Measurements from ENCODE around the gene KCTD16. TPM values are rescaled to one million over a fixed set of nuclear protein-coding genes. Genes with fewer than 3 reads are reported as not detected.

The KCTD16 gene
- polyA plus RNA-seq, 3 donors: 2.1 to 2.9 (median 2.5) TPM

DNA sequence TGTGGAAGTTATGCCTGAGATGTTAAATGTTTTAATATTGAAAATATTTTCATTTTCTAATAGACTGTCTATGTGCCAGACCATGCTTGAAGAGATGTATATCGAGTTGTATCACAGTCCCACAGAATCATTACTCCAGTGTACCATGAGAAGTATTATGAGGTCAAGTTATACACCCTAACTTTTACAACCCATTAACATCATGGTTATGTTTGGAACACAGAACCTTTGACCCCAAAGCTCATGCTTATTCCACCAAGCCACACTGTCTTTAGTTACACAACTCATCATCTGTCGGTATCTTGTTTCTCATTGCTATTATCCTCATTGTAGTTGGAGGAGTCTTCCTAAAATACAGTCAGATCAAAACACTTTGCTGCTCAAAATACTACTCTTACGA, 248.0 kb downstream of the KCTD16 start:
- DNase-seq (ENCODE audit: extremely low read depth in 1 of 11, low read depth in 9 of 11, low spot score in 4 of 11): no peak

DNA sequence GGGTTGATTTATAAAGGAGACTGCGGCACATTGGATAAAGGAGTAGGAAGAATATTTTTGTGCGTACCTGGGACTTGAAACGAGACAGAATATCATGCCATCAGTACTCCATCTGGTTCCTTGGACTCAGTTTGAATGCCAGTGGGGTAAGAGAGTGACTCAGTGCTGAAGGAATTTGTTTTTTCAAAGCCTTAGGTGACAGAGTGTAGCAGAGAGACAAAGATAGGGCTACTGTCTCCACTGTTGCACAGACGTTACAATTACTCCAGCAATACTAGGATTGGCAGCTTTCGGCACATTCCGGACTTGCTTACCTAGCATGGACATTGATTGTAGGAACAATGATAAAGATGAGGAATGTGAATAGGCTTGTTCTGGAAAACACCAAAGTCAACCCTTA, 250.7 kb downstream of the KCTD16 start:
- DNase-seq (ENCODE audit: extremely low read depth in 1 of 11, low read depth in 9 of 11, low spot score in 4 of 11): no peak

DNA sequence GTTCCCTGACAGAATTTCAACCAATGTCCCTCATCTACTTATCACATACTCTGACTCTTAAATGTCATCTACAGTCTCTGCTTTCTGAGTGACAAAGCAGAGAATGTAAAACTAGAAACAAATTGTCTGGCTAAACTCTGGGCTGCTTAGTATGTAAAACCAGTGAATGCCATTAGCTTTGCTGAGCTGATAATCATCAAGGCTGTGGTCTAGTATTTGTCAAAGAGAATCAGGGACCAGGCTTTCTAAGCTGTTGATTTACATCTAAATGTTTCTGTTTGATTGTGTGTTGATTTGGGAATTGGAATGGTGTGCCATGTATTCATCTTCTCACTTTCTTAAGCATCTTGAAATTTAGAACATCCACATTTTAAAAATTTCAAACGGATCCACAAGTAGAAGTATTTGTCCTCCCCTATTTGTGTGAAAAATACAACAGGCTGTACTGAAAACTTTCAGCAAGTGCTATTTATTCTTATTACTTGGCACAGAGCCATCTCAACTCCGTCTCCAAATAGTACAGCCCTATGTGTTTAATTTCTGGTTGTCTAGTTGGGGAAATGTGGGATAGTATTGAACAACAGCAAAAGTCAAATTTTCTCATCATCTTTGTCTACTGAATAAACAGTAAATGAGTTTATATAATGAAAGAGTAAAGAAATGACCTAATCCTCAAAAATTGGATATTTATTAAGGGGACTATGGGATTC, 251.5 kb downstream of the KCTD16 start:
- no peak for DNase-seq (ENCODE audit: extremely low read depth in 1 of 11, low read depth in 9 of 11, low spot score in 4 of 11)

DNA sequence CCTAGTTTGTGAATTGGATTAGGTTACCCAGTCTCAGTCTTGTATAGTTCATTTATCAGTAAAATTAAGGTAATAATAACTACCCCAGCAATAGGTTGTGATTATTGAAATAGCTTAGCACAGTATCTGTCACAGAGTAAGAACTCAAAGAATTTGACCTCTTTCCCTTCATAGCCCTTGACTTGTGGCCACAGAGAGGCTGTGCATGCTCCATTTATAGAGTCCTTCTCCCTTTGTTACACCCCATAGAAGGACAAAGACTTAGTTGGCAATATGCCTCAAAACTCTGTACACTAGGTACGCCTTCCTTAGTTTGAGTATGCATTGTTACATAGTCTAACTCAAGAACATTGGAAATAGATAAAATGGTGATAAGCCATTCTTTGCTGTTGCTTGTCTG, 257.2 kb downstream of the KCTD16 start:
- DNase-seq (ENCODE audit: extremely low read depth in 1 of 11, low read depth in 9 of 11, low spot score in 4 of 11): no peak

DNA sequence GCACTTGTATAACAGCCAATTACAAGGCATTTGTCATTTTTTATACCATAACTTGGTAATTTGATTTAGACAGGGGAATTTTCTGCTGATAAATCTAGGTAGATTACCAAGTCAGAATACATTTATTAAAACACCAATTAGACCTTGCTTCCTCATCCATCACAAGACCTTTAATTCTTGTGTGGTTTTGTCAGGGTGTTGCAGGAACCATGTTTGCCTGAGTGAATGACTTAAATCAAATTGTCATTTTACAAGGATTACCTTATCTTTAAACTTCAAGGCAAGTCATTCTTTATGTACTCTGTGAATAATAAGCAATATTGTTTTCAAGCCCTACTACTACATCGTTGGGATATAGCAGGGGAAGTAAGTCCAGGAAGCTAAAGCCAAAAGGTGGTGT, 257.7 kb downstream of the KCTD16 start:
- DNase-seq (ENCODE audit: extremely low read depth in 1 of 11, low read depth in 9 of 11, low spot score in 4 of 11): no peak

DNA sequence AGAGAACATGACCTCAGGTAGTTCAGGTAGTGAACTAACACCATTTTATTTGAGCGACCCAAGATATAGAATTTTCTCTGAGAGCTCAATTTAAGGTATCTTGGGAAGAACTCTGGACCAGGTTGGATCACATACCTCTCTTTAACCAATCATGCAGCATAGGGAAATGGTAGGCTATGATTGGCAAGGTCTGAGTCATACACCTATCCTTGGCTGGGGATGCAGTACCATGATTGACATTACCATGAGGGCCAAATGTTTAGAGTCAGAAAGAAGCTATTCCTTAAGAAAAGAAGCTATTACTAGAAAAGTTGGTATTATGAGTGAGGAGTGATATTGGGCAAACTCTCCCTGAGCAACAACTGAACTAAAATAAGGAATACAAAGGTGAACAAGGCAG, 258.7 kb downstream of the KCTD16 start:
- DNase-seq (ENCODE audit: extremely low read depth in 1 of 11, low read depth in 9 of 11, low spot score in 4 of 11): no peak

DNA sequence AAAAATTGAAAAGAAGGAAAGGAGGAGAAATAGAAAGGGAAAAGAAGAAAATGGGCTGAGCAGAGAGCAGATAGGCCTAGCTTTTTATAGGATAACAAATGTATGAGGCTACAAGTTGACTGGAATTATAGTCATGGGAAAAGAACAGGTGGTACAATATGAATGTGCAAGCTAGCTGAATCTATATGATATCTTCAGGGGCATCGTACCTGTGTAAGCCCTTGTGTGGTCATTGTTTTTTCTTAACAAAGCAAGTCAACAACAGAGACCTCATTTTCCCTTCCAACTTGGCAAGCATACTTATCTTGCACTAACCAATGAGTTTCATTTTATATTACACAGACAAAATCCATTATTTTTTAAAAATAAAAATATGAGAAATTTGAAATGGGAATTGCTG, 259.2 kb downstream of the KCTD16 start:
- no peak for DNase-seq (ENCODE audit: extremely low read depth in 1 of 11, low read depth in 9 of 11, low spot score in 4 of 11)

DNA sequence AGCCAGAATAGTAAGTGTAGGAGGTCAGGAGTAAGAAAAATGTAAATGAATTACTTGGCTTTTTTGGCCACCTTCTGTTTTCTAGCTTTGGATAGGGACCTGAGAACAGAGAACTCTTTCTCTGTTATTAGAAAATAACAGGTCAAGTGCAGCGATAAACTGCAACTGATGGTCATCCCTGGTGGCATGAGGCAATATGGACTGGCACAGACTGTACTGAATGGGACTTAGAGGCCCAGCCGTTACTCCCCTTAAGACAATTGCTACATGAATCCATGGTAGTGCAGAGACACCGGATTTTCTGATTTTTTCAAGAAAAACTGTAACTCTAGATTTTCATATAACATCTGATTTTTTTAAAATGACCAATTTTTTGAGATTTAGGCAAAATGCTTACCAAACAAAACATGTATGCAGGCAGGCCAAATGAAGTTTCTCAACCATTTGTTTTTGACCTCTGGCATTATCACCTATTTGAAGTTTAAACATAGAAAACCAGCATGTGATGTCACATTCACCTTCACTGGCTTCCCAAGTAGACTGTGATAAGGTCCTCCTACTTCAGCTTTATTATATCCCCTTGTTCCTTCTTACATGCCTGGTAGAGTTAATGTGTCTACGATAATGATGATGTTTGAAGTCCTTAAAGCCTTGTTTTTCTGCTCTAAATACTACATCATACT, 262.6 kb downstream of the KCTD16 start:
- no peak for DNase-seq (ENCODE audit: extremely low read depth in 1 of 11, low read depth in 9 of 11, low spot score in 4 of 11)

DNA sequence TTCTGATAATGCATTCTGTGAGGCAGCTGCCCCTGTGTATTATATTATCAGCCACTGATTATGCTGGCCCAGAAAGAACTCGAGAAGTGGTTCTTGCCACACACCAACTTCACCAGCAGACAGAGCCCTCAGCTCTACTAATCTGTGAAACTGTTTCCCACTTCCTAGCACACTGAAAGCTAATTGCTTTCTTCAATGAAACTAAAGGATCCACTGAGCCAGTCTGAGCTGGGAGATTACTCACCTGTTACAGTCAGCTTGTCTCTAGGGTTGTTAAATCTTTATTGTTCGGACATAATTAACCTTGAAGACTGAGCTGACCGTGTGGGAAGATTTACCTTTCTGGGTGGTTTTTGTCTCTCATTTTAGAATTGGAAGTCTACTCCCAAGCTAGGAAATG, 263.2 kb downstream of the KCTD16 start:
- peak in 1 of 11 donors; percentile 3 for DNase-seq (ENCODE audit: extremely low read depth in 1 of 11, low read depth in 9 of 11, low spot score in 4 of 11)

DNA sequence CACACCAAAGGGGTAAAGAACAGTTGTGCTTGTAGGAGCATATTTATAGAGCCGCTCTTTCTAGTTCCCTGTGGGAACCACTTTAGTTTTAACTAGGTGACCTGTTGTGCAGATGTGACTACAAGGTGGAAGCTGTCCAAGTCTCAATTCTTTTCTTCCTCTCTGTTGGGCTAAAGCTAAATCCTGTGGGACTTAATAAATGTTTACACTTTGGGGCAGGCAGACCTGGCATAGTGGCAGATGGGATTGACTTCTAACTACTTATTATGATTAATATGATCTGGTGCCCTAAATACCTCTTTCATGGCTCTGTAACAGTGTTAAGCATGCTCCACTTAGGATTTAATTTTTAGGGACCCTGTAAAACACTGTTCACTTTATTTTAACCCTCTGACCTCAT, 265.3 kb downstream of the KCTD16 start:
- DNase-seq (ENCODE audit: extremely low read depth in 1 of 11, low read depth in 9 of 11, low spot score in 4 of 11): no peak

DNA sequence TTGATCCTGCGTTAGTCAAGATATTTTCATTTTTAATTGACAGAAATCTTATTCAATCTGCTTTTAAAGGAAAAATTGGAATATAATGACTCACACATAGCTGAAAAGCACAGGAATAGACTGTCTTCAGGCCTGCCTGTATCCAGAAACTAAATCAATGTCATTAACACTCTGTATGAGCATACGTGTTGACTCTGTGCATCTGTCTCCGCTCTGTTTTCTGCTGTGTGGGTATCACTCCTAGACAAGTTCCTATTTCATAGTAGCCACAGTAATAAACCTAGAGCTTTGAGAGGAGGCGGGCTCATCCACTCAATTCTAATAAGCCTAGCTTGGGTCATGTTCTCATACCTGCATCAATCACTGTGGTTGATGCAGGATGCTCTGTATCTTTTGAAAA, 267.6 kb downstream of the KCTD16 start:
- no peak for DNase-seq (ENCODE audit: extremely low read depth in 1 of 11, low read depth in 9 of 11, low spot score in 4 of 11)

DNA sequence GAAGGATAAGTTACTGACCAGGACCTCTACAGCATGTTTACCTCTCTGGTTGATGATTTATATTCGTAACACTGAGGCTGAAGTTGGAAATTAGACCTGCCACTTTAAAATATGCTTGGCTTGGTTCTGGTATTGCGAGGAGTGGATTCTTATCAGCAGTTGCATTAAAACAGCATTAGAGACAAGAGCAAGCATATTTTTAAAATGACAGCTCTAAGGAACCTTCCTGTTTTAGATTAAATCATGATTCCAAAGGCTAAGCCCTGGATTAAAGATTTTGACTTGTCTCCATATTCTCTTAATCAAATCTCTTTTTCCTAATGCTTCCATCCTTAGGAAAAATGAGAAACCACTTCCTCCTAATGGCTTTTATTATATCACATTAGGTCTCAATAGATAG, 277.8 kb downstream of the KCTD16 start:
- DNase-seq (ENCODE audit: extremely low read depth in 1 of 11, low read depth in 9 of 11, low spot score in 4 of 11): no peak

DNA sequence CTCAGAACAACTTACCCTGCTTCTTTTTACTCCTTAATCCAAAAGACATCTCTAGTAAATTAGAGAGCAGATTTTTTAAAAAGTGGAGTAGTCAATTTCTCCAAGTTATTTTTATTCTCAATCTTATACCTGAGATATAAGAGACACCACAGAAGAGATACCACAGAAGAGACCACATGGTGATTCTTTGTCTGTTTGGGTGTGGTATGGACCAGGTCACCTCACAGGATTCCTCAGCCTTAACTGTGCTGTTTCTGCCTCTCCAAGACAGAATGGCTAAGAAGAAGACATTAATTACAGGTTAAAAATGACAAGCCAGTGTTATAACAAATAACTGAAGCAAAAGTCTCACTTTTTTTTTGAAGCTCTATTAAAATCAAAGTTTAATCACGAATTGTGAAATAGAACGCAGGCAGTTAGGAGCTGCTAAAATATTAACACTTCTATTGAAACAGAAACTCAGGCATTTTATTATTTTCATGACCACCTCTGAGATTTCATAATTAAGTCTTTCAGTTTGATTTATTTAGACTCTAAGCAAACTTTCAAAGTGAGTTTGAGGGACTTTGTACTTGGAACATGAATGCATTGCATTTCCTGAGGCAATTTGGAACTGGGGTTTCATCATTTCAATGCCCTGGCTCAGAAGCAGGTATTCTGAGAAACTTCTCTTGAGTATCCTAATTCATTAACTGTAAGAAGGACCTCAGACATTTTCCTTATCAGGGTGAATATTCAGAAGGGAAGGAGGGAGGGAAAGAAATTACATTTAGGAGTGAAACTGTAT, 280.7 kb downstream of the KCTD16 start:
- no peak for DNase-seq (ENCODE audit: extremely low read depth in 1 of 11, low read depth in 9 of 11, low spot score in 4 of 11)

DNA sequence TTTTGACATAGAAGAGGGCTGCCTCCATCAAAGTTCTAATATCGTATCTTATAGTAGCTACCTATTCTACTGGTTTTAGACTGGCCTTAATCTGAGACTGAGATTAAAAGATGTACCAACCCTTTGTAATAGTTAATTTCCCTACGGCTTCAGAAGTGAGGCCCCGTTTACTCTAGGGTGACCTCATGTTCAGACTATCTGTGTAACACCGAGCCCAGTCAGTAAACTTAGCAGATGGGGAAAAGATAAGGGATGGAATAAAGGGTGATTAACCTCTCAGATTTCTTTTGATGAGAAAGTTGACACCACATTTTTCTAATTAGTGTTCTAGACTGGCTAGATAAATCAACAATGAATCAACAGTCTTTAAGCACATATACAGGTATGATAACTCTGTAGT, 283.1 kb downstream of the KCTD16 start:
- no peak for DNase-seq (ENCODE audit: extremely low read depth in 1 of 11, low read depth in 9 of 11, low spot score in 4 of 11)

DNA sequence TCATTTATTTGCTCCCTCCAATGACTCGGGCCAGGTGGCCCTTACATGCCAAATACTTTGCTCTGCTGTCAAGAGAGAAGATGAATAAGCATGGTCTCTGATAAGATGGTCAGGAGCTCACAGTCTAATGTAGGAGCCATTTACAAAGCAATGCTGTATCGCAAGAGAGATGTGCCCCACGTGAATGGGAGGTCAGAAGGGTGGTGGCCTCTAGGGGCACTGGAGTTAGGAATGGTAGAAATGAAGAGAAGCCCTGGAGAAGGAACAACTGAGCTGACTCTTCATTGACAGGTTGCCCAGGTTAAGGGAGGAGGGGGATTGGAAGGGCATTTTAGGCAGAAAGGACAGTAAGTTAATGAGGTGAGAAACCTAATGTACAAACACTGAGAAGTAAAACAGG, 286.5 kb downstream of the KCTD16 start:
- DNase-seq (ENCODE audit: extremely low read depth in 1 of 11, low read depth in 9 of 11, low spot score in 4 of 11): no peak

DNA sequence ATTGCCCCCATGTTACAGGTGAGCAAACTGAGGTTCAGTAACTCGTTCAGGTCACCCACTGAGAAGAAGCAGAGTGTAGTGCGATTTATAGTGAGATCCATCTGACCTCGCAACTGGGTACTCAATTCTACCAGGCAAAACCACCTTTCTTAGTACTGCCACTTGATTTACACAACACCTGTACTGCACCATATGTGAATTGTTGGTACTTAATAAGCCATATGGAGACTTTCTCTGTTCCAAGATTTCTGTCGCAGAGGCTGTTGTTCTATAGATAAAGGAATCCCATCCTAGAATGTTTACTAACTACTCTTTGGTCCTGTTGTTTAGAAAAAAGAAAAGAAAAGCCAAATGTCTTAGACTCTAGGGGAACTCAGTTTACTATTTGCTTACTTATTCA, 287.5 kb downstream of the KCTD16 start:
- no peak for DNase-seq (ENCODE audit: extremely low read depth in 1 of 11, low read depth in 9 of 11, low spot score in 4 of 11)

DNA sequence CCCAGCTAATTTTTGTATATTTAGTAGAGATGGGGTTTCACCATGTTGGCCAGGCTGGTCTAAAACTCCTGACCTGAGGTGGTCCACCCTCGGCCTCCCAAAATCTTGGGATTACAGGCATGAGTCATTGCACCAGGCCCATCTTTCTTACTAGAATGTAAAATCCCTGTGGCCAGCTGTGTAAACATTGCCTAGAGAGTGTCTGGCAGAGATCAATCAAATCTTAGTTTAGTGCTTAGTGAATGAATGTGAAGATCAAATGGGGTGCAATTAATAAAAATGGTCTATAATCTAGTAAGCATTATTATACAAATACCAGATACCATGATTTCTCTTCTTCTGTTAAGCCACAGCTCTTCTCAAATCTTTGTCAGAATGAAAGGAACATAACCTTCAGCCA, 289.9 kb downstream of the KCTD16 start:
- DNase-seq (ENCODE audit: extremely low read depth in 1 of 11, low read depth in 9 of 11, low spot score in 4 of 11): no peak

DNA sequence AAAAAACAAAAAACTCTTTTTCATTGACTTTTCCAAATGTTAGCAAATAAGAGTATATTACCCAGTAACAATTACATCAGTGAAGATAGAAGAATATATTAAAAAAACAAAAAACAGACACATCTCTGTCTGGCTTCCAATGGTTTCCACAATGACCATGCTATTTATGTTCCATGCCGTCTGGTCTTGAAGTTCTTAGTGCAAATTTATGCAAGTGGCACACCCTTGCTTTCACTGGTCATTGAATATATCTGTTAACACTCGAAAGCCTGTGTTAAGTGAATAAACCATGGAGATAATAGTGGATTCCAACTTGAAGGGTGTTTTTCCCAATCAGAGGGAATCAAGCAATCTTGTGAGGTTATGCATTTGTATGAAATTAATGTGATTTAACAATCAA, 291.9 kb downstream of the KCTD16 start:
- no peak for DNase-seq (ENCODE audit: extremely low read depth in 1 of 11, low read depth in 9 of 11, low spot score in 4 of 11)

DNA sequence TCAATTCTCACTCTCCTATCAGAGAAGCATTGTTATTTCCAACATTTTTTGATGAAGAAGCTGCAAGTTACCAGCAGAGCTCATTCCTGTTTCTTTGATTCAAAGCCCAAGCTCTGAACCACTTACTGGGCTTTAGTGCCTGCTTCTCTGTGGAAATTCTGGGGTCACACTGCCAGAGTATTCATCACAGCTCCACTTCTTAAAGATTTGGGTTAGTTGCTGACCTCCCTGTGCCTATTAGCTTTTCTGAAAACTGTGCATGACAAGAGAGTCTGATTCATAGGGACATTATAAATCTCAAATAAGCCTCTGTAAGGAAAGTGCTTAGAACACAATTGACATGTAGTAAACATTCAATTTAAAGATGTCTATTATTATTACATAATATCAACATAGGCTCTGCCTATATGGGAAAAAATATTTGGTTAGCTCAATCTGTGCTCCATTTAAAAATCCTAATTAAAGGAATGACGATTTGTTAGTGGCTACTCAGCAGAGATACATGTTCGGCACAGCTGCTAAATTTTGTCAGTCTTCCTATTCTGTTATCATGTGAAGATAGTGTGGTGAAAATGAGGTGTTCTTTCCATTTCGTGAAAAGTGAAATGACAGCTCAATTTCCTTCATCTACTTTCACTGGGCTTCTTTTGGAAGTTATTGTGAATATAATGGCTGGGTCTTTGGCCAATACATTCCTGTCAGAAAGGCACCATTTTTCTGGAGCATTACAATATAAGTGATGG, 293.0 kb downstream of the KCTD16 start:
- DNase-seq (ENCODE audit: extremely low read depth in 1 of 11, low read depth in 9 of 11, low spot score in 4 of 11): no peak

DNA sequence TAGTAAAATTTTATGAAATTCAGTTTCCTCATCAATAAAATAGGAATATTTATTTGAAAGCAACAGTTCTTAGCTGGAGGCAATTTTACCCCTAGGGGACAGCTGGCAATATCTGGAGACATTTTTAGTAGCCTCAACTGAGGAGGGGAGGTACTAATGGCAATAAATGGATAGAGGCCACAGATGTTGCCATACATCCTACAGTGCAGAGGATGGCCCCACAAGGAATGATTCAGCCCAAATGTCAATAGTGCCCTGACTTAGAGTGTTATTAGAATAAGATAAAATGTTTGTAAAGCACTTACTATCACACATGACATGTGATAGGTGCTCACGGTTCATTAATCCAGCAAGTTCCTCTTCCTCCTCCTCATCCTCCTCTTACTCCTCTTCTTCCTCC, 293.6 kb downstream of the KCTD16 start:
- DNase-seq (ENCODE audit: extremely low read depth in 1 of 11, low read depth in 9 of 11, low spot score in 4 of 11): no peak
